ENCODE data around the gene FOXK1.

GRCh38 chr7:4733936-4734528, 51.9 kb downstream of the FOXK1 start:
- TF ChIP-seq ZNF274 (IDR thresholded peaks at IDR 0.05; ENCODE audit: low read length) (no peak), ZNF274 (tag by site-specific recombination; IDR thresholded peaks at IDR 0.05; ENCODE audit: borderline replicate concordance) (no peak), ZNF174 (tag by site-specific recombination; IDR thresholded peaks at IDR 0.05) (no peak), CTCF (tag by site-specific recombination; IDR thresholded peaks at IDR 0.05) (no peak), GLIS2 (tag by site-specific recombination; IDR thresholded peaks at IDR 0.05) (no peak), SETDB1 (IDR thresholded peaks at IDR 0.05; ENCODE audit: insufficient read length, low read length) (no peak)
